ENCODE data around the gene ANKRD33.

The ANKRD33 gene

GRCh38 chr12:51860986-51861385 lies 26.9 kb upstream of the ANKRD33 start:
- no peak for DNase-seq (ENCODE audit: low read depth in 1 of 2, low spot score in 1 of 2)

GRCh38 chr12:51862947-51863346 lies 25.0 kb upstream of the ANKRD33 start:
- DNase-seq (ENCODE audit: low read depth in 1 of 2, low spot score in 1 of 2), result no peak

DNA sequence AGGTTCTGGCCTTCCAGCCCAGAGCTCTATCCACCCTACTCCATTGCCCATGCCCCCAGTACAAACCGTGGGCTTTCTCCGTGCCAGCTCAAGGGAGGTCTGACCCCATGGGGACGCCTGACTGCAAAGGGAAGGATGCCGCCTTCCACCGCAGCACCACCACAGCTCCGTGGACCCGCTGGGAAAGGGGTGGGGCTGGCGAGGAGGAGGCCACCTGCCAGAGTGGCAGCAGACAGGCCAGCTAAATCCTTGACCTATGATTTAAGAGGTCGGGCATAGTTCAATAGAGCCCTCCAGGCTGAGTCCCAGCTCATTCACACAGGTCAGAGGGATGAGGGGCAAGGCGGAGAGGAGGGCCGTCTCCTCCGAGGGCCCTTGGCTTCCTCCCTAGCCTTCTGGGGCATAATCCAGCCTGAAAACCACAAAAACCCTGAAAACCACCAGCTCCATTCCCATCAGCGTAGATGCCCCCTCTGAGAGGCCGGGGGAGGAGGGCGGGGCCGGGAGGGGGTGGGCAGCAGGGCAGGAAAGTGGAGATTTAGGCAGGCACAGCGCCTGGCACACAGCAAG lies 24.5 kb upstream of the ANKRD33 start:
- no peak for DNase-seq (ENCODE audit: low read depth in 1 of 2, low spot score in 1 of 2)

GRCh38 chr12:51863933-51864832 lies 23.7 kb upstream of the ANKRD33 start:
- no peak for DNase-seq (ENCODE audit: low read depth in 1 of 2, low spot score in 1 of 2)

GRCh38 chr12:51864833-51865670 lies 22.9 kb upstream of the ANKRD33 start:
- DNase-seq (ENCODE audit: low read depth in 1 of 2, low spot score in 1 of 2), result no peak

GRCh38 chr12:51865757-51866270 lies 22.1 kb upstream of the ANKRD33 start:
- DNase-seq (ENCODE audit: low read depth in 1 of 2, low spot score in 1 of 2), result no peak

- no peak for DNase-seq (ENCODE audit: low read depth in 1 of 2, low spot score in 1 of 2)
Measured at GRCh38 chr12:51866324-51866723, 21.6 kb upstream of the ANKRD33 start.

DNA sequence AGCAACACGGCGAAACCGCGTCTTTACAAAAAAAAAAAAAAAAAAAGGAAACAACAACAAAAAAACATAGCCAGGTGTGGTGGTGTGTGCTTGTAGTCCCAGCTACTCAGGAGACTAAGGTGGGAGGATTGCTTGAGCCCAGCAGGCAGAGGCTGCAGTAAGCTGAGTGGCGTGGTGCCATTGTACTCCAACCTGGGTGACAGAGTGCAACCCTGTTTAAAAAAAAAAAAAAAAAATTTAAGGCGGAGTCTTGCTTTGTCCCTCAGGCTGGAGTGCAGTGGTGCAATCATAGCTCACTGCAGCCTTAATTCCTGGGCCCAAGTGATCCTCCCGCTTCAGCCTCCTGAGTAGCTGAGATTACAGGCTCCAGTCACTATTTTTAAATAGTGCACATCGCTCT lies 21.1 kb upstream of the ANKRD33 start:
- DNase-seq (ENCODE audit: low read depth in 1 of 2, low spot score in 1 of 2), result no peak

- no peak for DNase-seq (ENCODE audit: low read depth in 1 of 2, low spot score in 1 of 2)
Measured at GRCh38 chr12:51867371-51867770, 20.5 kb upstream of the ANKRD33 start.

DNA sequence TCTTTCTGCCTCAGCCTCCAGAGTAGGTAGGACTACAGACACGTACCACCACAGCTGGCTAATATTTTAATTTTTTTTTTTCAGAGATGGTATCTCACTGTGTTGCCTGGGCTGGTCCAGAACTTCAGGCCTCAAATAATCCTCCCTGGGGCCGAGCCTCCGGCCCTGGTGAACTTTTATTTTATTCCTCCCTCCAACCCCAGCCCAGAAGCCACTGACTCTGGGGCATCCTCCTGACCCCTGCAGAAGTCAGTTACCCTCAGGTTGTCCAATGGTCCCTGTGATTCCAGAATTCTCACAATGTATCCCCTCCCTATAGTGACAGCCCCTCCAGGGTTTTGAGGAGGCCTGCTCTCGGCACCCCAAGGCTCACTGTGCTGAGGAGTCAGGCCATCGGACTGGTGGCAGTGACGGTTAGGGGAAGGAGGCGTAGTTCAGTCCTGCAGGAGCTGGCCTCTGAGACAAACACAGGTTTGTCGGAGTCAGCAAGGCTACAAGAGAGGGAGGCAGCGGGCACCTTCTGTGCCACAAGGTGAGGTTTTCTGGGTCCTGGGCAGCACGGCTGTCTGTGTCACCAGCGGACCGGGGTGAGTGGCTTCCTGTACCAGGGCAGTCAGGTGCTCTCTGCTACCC lies 20.0 kb upstream of the ANKRD33 start:
- no peak for DNase-seq (ENCODE audit: low read depth in 1 of 2, low spot score in 1 of 2)

- DNase-seq (ENCODE audit: low read depth in 1 of 2, low spot score in 1 of 2), result no peak
Measured at GRCh38 chr12:51868821-51869495, 18.9 kb upstream of the ANKRD33 start.

GRCh38 chr12:51869496-51869865 lies 18.4 kb upstream of the ANKRD33 start:
- no peak for DNase-seq (ENCODE audit: low read depth in 1 of 2, low spot score in 1 of 2)

GRCh38 chr12:51869931-51870330 lies 18.0 kb upstream of the ANKRD33 start:
- no peak for DNase-seq (ENCODE audit: low read depth in 1 of 2, low spot score in 1 of 2)

- DNase-seq (ENCODE audit: low read depth in 1 of 2, low spot score in 1 of 2), result no peak
Measured at GRCh38 chr12:51870504-51870903, 17.4 kb upstream of the ANKRD33 start.

- no peak for DNase-seq (ENCODE audit: low read depth in 1 of 2, low spot score in 1 of 2)
Measured at GRCh38 chr12:51871126-51871525, 16.8 kb upstream of the ANKRD33 start.

GRCh38 chr12:51871918-51872688 lies 15.8 kb upstream of the ANKRD33 start:
- no peak for DNase-seq (ENCODE audit: low read depth in 1 of 2, low spot score in 1 of 2)

- DNase-seq (ENCODE audit: low read depth in 1 of 2, low spot score in 1 of 2), result no peak
Measured at GRCh38 chr12:51872689-51872981, 15.3 kb upstream of the ANKRD33 start.

DNA sequence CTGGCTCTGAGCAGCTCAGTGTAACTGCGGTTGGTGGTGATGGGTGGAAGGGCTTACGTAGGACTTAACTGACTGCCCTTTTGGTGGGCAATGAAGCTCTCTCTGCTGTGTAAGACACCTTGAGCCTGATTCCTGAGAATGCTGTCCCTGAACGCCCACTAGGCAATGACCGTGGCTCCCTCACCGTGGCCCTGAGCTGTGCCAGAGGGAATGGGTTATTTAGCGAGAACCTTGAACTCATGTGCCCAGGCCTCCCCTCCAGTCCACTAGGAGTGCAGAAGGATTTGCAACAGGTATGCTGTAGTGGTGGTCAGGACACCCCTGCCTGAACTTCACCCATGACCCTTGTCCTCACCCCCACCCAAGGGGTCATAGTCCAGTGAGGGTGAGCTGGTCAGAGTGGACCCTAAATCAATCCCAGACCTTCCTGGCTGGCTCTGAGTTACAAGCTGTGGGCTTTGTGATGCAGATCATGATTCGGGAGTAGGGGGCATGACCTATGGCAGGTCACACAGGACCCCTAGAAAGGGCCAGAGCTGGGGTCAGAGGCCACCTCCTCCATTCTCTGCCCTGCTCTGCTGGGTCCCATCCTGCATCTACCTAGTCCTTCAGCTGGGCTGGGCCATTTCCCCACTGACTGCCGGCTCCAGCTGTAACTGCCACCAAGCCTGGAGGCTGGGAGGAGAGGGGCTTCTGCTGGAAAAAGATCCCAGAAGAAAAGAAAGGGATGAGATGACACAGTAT lies 14.5 kb upstream of the ANKRD33 start:
- DNase-seq (ENCODE audit: low read depth in 1 of 2, low spot score in 1 of 2), result no peak

DNA sequence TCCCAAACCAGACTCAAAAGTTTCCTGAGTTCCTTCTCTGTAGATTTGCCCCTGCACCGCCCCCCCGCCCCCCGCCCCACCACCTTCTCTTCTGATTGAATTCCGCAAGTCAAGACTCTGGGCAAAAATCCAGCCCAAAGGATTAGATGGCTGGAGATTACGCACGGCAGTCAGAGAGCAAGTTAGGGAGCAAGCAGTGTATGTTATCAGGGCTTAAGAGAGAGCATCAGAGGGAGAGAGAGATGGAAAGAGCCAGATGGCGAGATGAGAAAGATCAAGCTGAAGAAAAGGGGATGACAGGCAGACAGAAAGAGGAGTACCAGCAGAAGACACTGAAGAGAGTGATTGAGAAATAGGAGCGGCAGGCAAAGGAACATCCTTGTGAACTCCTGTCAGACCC lies 13.9 kb upstream of the ANKRD33 start:
- no peak for DNase-seq (ENCODE audit: low read depth in 1 of 2, low spot score in 1 of 2)
